Keratinocyte (primary cell): ENCODE measurements around the gene MAGEA10. TPM values are rescaled to one million over a fixed set of nuclear protein-coding genes. Genes with fewer than 3 reads are reported as not detected.
"Not testable (repeated sequence)": the region's sequence is repeated elsewhere in the genome, so short reads cannot be mapped to it uniquely, and the experiment has no call there.

ENCODE experiments used
- DNase-seq: peaks from one replicate; pipeline ENCODE4 v3.0.0-alpha.2; 2011; ENCODE audit warnings: low read depth, missing footprints, low spot score
- FAIRE-seq: peaks from 2 replicates; lab custom pipeline; 2011; peaks lifted over from hg19 to GRCh38; lab: Jason Lieb, UNC
- H2AFZ ChIP-seq: 2 replicates; pipeline ENCODE4 v1.6.0; 2012; ENCODE audit warnings: low read length, control low read depth, inconsistent platforms; ENCODE audit not compliant: control insufficient read depth
- H3K27ac ChIP-seq: 2 replicates; pipeline ENCODE4 v1.5.1; 2011; ENCODE audit warnings: low read length; ENCODE audit not compliant: control insufficient read depth, insufficient read depth
- H3K27me3 ChIP-seq: 3 replicates; pipeline ENCODE4 v1.6.0; 2011; ENCODE audit warnings: low read length; ENCODE audit not compliant: control insufficient read depth, insufficient read depth; ENCODE audit errors: extremely low read depth
- H3K36me3 ChIP-seq, 2 experiments: 2 replicates in 1 of 2; 3 replicates in 1 of 2; pipeline ENCODE4 v1.5.1; 2011; ENCODE audit warnings: low read length in 2 of 2, mild to moderate bottlenecking in 1 of 2; ENCODE audit not compliant: control insufficient read depth in 2 of 2, insufficient read depth in 2 of 2; ENCODE audit errors: extremely low read depth in 1 of 2
- H3K4me1 ChIP-seq: 3 replicates; pipeline ENCODE4 v1.5.1; 2011; ENCODE audit warnings: low read length; ENCODE audit not compliant: control insufficient read depth, insufficient read depth; ENCODE audit errors: extremely low read depth
- H3K4me2 ChIP-seq: 3 replicates; pipeline ENCODE4 v1.6.0; 2011; ENCODE audit warnings: low read depth, low read length; ENCODE audit not compliant: control insufficient read depth, insufficient read depth; ENCODE audit errors: extremely low read depth
- H3K4me3 ChIP-seq, 3 experiments: fragments of 200-600 bp in 1 of 3; sonication (generic) in 1 of 3; 2 replicates in 2 of 3; 3 replicates in 1 of 3; pipeline ENCODE4 v1.5.1; 2011 to 2016; ENCODE audit warnings: low read length in 3 of 3, mild to moderate bottlenecking in 3 of 3, control low read depth in 2 of 3, inconsistent platforms in 1 of 3, low read depth in 1 of 3, mixed read lengths in 1 of 3, mixed run types in 1 of 3, moderate library complexity in 1 of 3; ENCODE audit not compliant: control insufficient read depth in 2 of 3, insufficient read depth in 2 of 3; ENCODE audit errors: extremely low read depth in 1 of 3
- H3K79me2 ChIP-seq: 2 replicates; pipeline ENCODE4 v1.6.0; 2012; ENCODE audit warnings: low read length; ENCODE audit not compliant: control insufficient read depth, insufficient read depth
- H3K9ac ChIP-seq: 3 replicates; pipeline ENCODE4 v1.6.0; 2011; ENCODE audit warnings: low read length; ENCODE audit not compliant: control insufficient read depth, insufficient read depth; ENCODE audit errors: extremely low read depth
- H3K9me1 ChIP-seq: 3 replicates; pipeline ENCODE4 v1.6.0; 2011; ENCODE audit warnings: low read length; ENCODE audit not compliant: control insufficient read depth, insufficient read depth; ENCODE audit errors: extremely low read depth
- H3K9me3 ChIP-seq: 2 replicates; pipeline ENCODE4 v1.5.1; 2012; ENCODE audit warnings: low read depth, low read length; ENCODE audit not compliant: control insufficient read depth
- H4K20me1 ChIP-seq: 3 replicates; pipeline ENCODE4 v1.6.0; 2011; ENCODE audit warnings: low read length; ENCODE audit not compliant: control insufficient read depth, insufficient read depth; ENCODE audit errors: extremely low read depth
- EZH2 ChIP-seq: IDR thresholded peaks from one replicate; pipeline ENCODE4 v1.6.1; 2012; ENCODE audit warnings: inconsistent platforms, mild to moderate bottlenecking, low read length, moderate library complexity
- dilution Hi-C: fragments of 300-500 bp; cut with MboI; formaldehyde crosslinking; loops from one replicate; pipeline ENCODE4 v1.7.0; 2020; ENCODE audit warnings: low sequenced_read_pairs; ENCODE audit not compliant: extremely low pct_ligation_motif_present
- polyA plus RNA-seq, 5 experiments: library from polyadenylated mRNA; depleted of rRNA in 3 of 5; stranded (reverse) in 3 of 5; stranded (forward) in 1 of 5; unstranded in 1 of 5; fragments of >200 nt; gene quantifications; 1 replicate in 1 of 5; 2 replicates in 3 of 5; 3 replicates in 1 of 5; pipeline versions ENCODE4 v1.2.1 to v1.2.3, GENCODE V29; 2011 to 2012; ENCODE audit warnings: missing spikeins in 2 of 5, low read depth in 1 of 5, low replicate concordance in 1 of 5
- TF ChIP-seq, protein P1 (sequence below), 3 experiments: IDR thresholded peaks in 1 of 3; conservative IDR thresholded peaks in 1 of 3; optimal IDR thresholded peaks in 1 of 3; 2 replicates in 2 of 3; 3 replicates in 1 of 3; pipeline versions ENCODE3 to v1.5.1; 2011; ENCODE audit warnings: low read length in 3 of 3, mild to moderate bottlenecking in 3 of 3, moderate library complexity in 2 of 3, control low read depth in 1 of 3, inconsistent platforms in 1 of 3; ENCODE audit not compliant: insufficient read depth in 2 of 3; ENCODE audit errors: extremely low read depth in 1 of 3

The MAGEA10 gene
- polyA plus RNA-seq, 1 donor (not counting 4 experiments of a cell fraction or from before 2014, with no cell fraction given), result not detected

DNA sequence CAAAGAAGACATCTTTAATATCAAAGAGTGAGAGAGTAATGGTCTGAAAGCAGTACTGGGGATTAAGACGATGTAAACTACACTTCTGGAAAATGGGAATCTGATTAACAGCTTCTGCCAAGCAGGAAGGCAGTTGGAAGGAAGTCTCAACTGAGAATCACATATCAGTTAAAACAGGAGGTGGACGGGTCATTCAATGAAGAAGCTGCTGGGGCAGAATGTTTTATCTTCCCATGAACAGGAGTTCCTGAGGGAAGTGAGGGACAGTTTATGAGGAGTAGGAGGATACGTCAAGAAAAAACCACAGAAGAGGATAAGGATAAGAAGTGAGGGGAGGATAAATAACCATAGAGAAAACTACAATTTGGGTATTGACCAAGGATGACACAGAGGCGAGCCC is 38.7 kb upstream of the MAGEA10 start:
- Histone ChIP-seq H3K79me2 (no peaks in the 10 kb centered on the region), H2AFZ (no peak overlapping the region), H3K9me3 (no peaks in the 10 kb centered on the region), H3K36me3 (no peaks in the 10 kb centered on the region), H3K9me1 (no peaks in the 10 kb centered on the region), H3K4me2 (no peak overlapping the region), H3K4me1 (no peaks in the 10 kb centered on the region), H3K27me3 (no peaks in the 10 kb centered on the region), H4K20me1 (no peaks in the 10 kb centered on the region), H3K4me3 (no peak overlapping the region), H3K9ac (no peak overlapping the region), H3K27ac (no peak overlapping the region)
- TF ChIP-seq, protein P1, sequence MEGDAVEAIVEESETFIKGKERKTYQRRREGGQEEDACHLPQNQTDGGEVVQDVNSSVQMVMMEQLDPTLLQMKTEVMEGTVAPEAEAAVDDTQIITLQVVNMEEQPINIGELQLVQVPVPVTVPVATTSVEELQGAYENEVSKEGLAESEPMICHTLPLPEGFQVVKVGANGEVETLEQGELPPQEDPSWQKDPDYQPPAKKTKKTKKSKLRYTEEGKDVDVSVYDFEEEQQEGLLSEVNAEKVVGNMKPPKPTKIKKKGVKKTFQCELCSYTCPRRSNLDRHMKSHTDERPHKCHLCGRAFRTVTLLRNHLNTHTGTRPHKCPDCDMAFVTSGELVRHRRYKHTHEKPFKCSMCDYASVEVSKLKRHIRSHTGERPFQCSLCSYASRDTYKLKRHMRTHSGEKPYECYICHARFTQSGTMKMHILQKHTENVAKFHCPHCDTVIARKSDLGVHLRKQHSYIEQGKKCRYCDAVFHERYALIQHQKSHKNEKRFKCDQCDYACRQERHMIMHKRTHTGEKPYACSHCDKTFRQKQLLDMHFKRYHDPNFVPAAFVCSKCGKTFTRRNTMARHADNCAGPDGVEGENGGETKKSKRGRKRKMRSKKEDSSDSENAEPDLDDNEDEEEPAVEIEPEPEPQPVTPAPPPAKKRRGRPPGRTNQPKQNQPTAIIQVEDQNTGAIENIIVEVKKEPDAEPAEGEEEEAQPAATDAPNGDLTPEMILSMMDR (optimal IDR thresholded peaks at IDR 0.05 in 1 of 3, IDR thresholded peaks at IDR 0.05 in 1 of 3, conservative IDR thresholded peaks at IDR 0.05 in 1 of 3; ENCODE audit: extremely low read depth in 1 of 3, insufficient read depth in 2 of 3, low read length in 3 of 3), result no peak
- TF ChIP-seq EZH2, result no peak
- DNase-seq, result no peak
- no peak for FAIRE-seq
- dilution Hi-C loops, result no loop called here

- H3K9me3 ChIP-seq, H3K4me2 ChIP-seq, H4K20me1 ChIP-seq, H3K79me2 ChIP-seq, H2AFZ ChIP-seq, FAIRE-seq, H3K27ac ChIP-seq, H3K4me1 ChIP-seq, dilution Hi-C loops, H3K36me3 ChIP-seq, H3K9ac ChIP-seq, H3K4me3 ChIP-seq, DNase-seq, H3K9me1 ChIP-seq, H3K27me3 ChIP-seq: not testable (repeated sequence)
Observed at GRCh38 chrX:152175892-152176291, 37.5 kb upstream of the MAGEA10 start.

DNA sequence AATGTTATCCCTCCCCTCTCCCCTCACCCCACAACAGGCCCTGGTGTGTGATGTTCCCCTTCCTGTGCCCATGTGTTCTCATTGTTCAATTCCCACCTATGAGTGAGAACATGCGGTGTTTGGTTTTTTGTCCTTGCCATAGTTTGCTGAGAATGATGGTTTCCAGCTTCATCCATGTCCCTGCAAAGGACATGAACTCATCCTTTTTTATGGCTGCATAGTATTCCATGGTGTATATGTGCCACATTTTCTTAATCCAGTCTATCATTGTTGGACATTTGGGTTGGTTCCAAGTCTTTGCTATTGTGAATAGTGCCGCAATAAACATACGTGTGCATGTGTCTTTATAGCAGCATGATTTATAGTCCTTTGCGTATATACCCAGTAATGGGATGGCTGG is 35.5 kb upstream of the MAGEA10 start:
- H3K9me1 ChIP-seq, H3K9ac ChIP-seq, H3K4me3 ChIP-seq, H3K79me2 ChIP-seq, H3K4me2 ChIP-seq, FAIRE-seq, DNase-seq, H3K27ac ChIP-seq, H2AFZ ChIP-seq, dilution Hi-C loops, H3K4me1 ChIP-seq, H3K9me3 ChIP-seq, H3K36me3 ChIP-seq, H4K20me1 ChIP-seq, H3K27me3 ChIP-seq: not testable (repeated sequence)
